Lung microvascular endothelial cell (primary cell): ENCODE measurements around the gene MAP3K20. TPM values are rescaled to one million over a fixed set of nuclear protein-coding genes. Genes with fewer than 3 reads are reported as not detected.
"Not testable (repeated sequence)": the region's sequence is repeated elsewhere in the genome, so short reads cannot be mapped to it uniquely, and the experiment has no call there.

Experiments used
- DNase-seq, 2 donors: peaks; one replicate each; pipeline versions ENCODE4 v3.0.0 to v3.0.0-alpha.2; 2010; ENCODE audit warnings: low read depth in 2 of 2
- total RNA-seq: library from RNA; depleted of rRNA; stranded (reverse); fragments of >200 nt; gene quantifications from 2 replicates; pipeline ENCODE4 v1.2.1, GENCODE V29; 2014

MAP3K20 gene
- total RNA-seq, 1 donor from 2014 or later = 17.9 TPM

DNA sequence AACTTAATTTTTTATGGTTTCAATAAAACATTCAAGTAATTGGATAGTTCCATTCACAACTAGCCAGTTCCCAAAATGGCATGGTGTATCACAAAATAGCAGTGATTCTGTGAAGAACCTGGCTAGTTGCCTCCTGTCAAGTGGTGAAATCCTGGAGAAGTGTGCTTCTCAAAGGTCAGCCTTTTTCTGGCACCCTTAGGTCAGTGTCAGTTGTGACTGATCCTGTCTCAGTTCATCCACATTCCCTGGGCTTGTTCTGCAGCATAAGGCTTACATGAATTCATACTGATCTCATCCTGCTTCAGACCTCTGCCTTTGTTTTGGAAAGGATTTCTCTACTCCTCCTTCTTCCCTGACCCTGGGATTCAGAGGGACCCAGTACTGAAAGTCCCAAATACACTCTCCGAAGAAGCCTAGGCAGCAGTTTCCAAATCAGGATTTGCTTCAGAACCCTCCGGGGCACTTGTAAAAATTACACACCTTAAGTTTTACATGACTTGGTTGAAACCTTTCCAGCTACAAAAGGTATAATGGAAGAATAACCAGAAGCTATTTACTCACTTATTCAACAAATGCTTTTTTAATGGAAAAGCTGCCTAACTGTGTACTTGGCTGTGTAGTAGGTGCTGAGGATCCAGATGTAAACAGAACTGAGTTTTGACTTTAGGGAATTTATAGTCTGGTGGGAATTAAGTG, 11.0 kb downstream of the MAP3K20 start:
- DNase-seq = no peak

GRCh38 chr2:173087214-173087581, 11.6 kb downstream of the MAP3K20 start:
- peak in 1 of 2 donors; percentile 20 for DNase-seq

DNA sequence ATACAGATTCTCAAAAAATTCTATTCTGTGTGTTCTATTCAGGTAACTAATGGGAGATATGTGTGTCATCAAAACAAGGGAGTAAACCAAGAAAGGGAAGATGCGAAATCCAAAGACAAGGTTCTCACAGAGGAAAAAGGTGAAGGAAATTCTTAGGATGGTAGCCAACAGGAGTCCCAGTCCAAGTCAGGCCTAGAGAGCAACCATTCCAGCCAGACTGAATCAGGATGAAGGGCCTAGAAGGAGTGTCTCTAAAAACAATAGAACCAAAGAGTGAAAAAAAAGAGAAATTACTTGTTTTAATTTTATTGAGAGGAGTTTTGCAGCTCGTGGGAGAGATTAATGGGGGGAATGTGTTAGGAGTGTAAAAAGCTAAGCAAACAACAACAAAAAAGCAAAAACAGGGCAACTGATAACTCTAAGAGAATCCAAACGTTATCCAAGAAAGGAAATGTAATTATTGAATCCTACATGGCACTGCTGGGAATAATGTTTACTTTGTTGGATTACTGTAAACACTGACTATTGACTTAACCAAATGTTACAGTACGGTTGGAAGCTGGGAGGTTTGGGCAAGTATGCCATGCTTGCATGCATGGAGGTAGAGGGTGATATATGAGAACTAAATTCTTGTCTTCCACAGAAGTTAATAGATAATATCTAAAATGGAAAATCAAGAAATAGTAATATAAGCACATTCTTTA, 12.3 kb downstream of the MAP3K20 start:
- no peak for DNase-seq

DNA sequence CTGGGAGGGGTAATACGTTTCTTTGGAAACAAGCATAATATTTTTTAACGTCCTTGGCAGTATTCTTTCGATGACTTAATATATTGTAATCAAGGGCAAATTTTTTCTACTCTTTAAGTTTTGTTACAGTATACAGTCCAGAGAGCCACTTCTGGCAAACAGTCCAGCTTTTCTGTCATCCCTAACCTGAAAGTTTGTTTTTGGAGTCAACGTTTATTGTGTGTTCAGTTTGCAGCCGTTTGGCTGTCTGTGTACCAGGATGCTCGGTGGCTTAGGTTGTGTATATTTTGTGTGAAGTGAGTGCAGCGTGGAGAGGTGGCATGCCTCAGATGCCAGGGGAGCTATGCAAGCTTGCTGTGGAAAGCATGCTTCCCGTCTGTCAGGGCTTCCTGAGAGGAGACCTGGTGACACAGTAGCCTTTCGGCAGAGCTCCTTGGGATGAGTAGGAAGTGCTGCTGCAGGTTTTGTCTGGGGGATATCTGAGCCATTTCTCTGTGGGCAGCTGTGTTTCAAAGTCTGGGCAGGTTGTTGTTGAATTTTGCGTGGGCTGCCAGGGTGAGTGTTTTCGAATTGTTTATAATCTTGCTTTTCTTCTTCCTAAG, 14.7 kb downstream of the MAP3K20 start:
- DNase-seq = peak in 1 of 2 donors; percentile 66

GRCh38 chr2:173090973-173091660, 15.5 kb downstream of the MAP3K20 start:
- no peak for DNase-seq

DNA sequence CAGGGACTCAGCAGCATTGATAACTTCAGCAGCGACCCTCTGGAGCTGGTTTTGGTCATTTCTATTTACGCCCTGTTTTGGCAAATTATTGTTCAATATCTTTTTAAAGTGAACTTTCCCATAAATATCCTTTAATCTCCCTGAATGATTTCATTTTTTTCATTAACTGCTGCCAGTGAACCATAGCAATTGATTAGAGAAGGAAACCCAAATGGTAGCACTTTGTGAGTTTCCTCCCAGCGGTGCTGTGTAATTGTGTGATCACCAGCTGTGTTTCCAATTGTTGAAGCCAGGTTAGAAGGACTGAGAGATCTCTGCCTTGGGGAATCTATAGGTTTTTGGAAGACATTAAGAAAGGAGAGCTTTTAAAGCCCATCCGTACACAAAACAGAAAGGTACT, 16.3 kb downstream of the MAP3K20 start:
- no peak for DNase-seq

GRCh38 chr2:173092844-173093402, 17.3 kb downstream of the MAP3K20 start:
- DNase-seq = no peak

GRCh38 chr2:173093617-173094016, 18.0 kb downstream of the MAP3K20 start:
- DNase-seq = not testable (repeated sequence)

DNA sequence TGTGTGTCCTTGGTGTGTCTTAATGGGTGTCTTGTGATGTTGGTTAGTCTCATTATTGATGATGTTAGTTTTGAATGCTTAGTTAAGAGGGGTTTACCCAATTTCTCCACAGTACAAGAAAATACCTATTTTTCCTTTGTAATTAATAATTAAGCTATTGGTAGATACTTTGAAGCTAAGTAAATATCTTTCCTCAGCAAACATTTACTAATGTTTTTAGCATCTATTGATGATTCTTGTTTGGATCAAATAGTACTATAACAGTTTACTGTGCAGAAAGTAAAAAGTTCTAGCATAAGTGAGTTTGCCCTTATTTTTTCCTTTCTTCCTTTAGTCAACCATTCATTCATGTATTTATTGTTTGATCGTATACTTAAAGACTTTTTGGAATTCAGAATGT, 19.1 kb downstream of the MAP3K20 start:
- no peak for DNase-seq

DNA sequence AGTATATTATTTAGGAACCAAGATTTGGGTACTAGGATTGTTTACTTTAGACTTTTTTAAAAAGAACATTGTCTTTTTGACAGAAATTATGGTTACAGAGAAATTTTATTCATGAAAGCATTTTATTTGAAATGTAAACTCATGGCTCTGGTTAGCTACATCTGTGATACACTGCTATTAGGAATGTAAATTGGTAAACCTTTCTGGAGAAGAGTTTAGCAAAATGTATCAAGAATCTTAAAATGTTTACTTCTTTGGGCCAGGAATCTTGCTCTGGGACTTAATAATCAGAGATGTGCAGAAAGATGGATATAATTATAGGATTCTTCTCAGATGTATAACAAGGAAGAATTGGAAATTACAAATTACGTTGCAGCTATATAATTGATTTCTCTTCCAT, 19.7 kb downstream of the MAP3K20 start:
- no peak for DNase-seq

DNA sequence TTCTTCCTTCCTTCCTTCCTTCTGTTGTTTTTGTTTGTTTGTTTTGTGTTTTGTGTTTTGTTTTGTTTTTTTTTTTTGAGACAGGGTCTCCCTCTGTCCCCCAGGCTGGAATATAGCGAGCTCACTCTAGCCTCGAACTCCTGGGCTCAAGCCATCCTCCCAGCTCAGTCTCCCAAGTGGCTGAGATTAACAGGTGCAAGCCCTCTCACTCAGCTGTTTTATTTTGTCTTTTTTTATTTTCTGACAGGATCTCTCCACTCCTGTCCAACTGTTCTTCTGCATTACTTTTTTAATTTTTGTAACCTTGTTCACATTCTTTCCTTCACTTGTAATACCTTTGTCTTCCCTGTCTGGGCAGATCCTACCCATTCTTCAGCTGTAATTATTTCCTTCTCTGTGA, 23.6 kb downstream of the MAP3K20 start:
- DNase-seq = no peak

GRCh38 chr2:173099804-173100203, 24.2 kb downstream of the MAP3K20 start:
- no peak for DNase-seq

GRCh38 chr2:173101687-173102086, 26.0 kb downstream of the MAP3K20 start:
- peak in 1 of 2 donors; percentile 73 for DNase-seq

DNA sequence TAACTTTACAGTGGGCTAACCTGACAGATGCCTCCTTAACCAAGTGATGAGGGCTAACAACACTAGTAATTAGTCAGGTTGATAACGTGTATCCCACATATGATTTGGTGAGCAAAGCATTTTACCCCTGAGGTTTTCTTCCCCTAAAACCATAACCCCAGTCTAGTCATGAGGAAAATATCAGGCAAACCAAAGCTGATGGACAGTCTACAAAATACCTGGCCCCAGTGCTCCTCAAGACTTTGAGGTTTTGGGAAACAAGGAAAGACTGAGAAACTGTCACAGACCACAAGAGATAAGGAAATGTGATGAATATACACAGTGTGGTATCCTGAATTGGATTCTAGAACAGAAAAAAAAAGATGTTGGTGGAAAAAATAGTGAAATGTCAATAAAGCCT, 28.5 kb downstream of the MAP3K20 start:
- no peak for DNase-seq

DNA sequence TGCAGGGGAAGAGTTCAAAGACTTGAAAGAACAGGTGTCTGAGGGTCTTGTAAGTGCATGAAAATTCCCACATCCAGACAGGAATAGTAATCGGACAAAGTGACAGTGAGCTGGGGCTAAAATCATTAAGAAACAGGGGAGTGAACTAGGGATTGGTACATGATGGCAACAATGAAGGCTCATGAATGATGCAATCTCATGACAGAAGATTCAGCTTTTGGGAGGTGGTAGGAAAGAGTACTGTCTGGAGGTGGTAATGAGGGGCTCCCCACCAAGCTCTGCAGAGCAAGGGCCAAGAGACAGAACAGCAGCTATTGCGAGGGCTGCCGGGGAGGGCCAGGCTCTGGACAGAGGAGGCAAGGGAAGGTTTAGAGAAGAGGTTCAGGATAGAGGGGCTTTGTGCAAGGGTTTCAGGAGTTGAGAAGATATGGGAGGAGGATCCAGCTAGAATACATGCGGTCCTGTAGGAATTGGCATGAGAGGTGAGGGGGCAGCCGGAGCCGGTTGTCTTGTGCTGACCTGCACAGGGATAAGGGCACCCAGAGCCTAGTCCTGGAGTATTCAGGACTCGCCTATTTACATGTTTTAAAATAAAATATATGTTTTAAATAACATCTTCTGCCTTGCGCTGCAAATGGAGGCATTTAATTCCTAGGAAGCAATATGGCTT, 31.4 kb downstream of the MAP3K20 start:
- no peak for DNase-seq

GRCh38 chr2:173107629-173108022, 32.0 kb downstream of the MAP3K20 start:
- DNase-seq = no peak

DNA sequence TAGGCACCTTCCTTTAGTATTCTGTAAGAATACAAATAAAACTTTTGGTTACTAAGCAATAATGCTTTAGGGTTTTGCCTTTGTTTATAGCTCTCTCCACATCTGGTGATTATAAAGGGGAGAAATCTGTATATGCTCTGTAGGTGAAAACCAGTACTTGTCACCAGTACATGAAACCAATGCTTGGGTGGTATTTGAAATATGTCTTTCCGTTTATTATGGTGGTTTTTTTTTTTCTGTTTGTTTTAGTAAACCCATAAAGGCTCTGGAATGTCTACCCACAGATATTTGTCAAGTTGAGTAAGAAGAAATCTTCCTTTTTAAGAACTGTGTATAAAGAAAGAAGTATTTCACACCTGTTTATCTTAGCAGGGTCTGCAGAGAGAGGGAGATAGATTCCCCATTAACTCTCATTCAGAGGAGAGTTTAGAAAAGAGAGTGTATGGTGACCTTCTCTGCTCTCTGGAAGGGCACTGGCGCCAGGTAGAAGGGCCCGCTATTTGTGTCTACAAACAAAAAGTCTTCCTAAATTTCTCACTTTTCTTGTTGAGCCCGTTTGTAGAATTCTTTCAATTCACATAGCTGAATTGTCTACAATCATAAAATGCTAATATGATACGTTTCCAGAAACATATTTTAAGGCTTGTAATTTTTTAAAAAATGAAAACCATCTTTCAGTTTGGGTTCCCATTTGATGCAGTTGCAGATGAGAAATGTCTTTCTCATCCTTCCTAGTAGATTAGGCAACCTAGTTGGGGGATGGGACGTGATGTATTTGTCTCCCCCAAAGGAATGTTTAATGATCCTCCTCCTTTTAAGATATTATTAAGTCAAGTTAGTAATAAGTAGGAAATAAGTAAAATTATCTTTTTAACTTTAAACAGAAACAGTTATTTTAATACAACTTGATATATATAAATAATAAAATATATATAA, 33.9 kb downstream of the MAP3K20 start:
- peak in 1 of 2 donors; percentile 10 for DNase-seq

DNA sequence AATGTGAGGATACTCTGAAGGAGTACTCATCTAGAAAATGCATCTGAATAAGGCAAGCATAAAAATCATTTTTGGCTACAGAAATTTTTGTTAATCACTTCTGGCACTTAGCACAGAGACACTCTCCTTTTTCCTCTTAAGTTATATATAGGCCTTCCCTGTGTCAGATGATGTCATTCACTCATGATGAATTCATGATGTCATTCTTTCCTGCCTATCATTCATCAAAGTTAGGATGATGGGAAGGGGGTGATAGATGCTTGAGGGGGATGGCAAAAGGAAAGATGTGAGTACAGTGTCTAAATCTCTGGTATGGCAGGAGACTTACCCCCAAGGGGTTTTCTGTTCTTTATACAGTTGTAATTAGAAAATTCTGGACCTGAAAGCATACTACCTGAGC, 42.0 kb downstream of the MAP3K20 start:
- peak in 1 of 2 donors; percentile 21 for DNase-seq

DNA sequence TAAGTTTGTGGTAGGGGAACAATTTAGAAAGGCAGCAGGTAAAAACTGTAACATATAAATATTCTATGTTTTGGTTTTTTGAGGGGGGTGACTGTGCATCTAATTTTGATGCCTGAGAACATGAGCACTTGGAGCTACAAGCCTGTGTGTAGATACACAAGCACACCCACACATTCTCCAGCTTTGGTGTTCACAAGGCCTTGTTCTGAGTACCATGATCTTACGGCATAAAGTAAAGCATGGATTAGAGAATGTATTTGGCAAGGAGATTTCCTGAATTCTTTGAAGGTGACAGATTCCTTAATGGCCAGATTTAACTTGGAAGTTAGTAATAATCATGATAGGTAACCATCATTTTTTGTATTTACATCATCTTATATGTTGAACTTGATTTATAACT, 42.7 kb downstream of the MAP3K20 start:
- DNase-seq = no peak
